ENCODE measurements around the gene PPP3R1.
A peak's percentile ranks its signal among the peaks of the same experiment; 100 is the strongest.

PPP3R1 gene

DNA sequence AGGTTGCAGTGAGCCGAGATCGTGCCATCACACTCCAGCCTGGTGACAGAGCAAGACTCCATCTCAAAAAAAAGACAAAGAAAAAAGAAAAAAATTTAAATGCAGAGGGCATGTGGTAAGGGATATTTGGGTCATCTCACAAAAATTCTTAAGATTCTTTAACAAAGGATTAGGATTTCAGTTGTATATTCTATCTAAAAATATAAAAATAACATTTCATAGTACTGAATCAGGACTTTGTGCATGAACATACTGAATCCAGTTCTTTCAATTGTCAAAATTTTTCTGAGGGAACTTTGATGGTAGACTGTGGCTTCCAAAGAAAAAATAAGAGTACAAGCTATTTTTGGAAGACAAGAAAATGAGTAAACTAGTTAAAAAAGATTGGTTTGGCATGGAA lies 6.5 kb upstream of the PPP3R1 start:
- no peak for DNase-seq (ENCODE audit: low read depth in 2 of 2)

DNA sequence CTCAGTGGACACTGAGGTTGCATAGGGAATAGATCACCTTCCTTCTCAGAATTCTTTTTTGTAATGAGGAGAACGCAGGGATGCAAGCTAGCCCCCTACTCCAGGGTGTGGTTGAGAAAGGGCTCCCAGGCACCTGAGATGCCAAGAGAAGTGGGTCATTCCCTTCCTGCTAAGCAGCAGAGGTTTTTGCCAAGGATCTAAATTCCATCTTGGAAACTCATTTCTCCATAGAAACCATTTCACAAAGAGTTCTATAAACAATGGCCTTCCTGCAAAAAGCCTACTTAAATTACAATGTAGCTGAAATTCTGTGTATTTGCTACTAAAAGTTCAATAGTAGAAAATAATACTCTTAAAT lies 3.7 kb upstream of the PPP3R1 start:
- no peak for DNase-seq (ENCODE audit: low read depth in 2 of 2)

DNA sequence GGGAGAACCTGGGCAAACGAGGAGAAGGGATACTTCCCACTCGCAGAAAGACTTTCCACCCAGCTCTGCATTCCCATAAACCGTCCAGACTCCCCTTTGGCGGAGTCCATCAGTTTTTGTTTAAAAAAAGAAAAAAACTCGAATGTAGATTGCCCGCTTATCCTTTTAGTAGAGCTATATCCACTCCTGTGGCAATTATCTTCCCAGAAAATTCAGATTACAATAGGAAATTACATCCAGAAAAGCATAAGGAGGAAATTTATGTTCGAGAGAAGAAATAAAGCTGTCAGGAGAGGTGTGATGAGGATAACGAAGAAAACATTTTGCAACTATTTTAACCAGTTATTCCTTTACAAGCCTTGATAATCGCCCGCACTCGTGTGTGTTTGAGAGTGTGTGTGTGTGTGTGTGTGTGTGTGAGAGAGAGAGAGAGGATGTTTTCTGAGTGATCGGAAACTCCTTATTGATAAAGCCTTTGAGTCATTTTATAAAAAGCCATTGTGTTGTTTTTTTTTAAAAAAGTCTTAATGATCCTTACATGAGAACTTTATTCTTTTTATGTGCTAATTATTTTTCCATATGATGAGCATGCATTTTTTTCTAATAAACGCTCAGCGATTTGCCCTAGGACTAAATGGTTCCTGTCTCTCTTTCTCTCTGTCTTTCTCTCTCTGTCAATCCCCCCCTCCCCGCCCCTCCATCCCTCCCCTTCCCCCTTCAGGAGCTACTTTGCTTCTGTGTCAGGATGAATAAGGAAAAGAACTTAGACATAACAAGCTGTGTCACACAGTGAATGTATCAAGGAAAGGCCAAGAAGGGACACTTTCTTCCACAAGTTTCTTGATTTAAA lies 1.1 kb upstream of the PPP3R1 start:
- DNase-seq (ENCODE audit: low read depth in 2 of 2), result no peak

DNA sequence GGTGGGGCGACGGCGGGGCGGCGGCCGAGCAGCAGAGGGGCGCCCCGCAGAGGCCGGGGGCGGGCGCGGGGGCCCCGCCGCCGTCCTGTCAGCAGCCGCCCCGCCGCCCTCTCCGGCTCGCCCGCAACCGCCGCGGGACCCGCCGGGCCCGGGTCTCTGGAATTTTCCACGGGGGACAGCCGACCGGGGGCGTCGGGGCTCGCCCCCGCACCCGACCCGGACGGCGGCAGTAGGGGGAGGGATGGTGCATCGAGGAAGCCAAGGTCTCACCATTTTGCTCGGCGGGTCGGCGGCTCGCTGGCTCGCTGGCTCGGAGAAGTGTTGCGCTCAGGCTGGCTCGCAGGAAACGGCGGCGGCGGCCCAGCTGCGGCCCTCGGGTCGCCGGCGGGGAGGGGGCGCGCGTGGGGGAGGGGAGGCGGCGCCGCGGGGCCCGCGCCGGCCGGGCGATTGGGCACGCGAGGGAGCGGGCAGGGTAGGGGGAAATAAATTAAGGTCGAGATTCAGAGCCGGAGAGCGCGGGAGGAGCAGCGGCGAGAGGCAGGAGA lies 405 bp downstream of the PPP3R1 start:
- peak; percentile 8 to 52 for DNase-seq (ENCODE audit: low read depth in 2 of 2)

DNA sequence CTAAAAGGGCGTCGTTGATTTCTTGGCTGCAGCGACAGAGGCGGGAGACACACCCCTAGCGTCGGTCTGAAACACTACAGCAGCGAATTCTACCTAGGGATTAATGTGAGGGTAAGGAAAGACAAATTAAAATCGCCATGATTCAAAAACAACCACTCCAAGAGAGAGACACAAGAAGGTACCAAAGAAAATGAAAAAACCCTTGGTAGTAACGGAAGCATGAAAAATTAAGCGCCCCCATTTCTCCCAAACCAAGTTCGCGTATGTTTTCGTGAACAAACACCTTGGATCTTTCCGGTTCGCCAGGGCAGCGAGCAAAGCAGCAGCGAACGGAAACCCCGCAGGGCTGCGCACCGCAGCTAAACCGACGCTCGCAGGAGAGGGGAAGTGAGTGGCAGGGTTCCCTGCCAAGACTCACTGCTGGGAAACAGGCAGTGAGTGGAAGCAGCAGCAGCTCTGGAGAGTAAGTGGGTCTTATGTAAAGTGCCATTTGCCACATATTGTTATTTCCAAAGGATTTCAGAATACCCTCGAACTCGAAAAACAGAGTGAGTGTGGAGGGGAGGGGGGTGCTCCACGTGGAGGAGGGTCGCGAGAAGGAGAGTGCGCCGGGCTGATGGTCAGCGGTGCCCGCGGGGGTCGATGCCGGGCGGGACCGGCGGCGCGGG lies 1.0 kb downstream of the PPP3R1 start:
- peak; percentile 66 to 72 for DNase-seq (ENCODE audit: low read depth in 2 of 2)

DNA sequence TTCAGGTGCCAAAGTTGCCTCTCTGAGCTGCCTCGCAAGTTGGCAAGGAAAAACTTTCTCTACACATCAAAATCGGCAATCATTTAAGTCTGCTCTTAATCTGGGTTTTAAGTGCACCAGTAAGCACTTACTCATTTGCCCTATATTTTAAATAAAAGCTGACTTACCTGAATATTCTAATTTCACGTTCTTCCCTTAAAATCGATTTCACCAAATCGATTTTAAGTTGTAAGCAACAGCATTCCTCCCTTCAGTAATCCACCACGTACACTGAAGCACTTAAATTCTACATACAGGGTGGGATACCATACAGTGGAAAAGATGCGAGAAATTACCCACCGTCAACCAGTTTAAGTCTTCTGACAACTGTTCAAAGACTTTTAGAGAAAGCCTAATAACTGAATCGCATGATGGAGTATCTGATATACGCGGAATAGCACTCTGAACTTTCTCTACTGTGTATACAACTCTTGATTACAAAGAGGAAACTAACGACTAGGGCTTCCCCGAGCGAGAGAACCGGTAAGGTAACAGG lies 1.6 kb downstream of the PPP3R1 start:
- DNase-seq (ENCODE audit: low read depth in 2 of 2), result no peak

DNA sequence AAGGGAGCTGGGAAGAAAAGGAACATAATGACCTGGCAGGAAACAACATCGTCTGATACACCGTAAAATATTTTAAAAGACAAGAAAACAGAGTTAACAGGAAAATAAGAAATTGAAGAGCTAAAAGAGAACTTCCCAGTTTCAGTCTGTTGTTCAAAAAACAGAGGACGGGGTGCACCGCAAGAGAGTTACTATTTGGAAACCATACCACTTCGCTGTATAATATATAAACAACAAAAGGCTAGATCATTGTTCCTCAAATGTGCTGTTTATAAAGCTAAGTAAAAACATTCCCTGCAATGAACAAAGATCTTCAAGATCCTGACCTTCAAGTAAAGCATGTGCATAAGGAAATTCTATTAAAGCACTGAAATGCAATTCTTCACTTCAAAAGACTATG lies 2.1 kb downstream of the PPP3R1 start:
- DNase-seq (ENCODE audit: low read depth in 2 of 2), result no peak

DNA sequence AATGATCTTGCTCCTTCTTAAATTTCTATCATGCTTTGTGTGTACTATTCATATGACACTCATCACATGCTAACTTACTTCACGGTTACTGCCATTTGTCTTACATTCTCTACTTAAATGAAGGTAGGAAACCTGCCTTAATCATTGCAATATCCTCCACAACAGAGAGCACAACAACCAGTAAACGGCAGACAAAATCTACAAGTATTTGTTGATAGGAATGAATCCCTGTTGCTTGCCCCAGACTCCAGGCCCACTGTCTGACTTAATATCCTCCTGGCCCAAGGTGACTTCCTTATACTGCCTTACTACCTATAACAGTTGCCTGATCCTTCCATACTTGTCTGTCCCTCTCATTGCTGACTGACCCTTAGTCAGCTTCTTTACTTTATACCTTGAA lies 3.5 kb downstream of the PPP3R1 start:
- no peak for DNase-seq (ENCODE audit: low read depth in 2 of 2)

DNA sequence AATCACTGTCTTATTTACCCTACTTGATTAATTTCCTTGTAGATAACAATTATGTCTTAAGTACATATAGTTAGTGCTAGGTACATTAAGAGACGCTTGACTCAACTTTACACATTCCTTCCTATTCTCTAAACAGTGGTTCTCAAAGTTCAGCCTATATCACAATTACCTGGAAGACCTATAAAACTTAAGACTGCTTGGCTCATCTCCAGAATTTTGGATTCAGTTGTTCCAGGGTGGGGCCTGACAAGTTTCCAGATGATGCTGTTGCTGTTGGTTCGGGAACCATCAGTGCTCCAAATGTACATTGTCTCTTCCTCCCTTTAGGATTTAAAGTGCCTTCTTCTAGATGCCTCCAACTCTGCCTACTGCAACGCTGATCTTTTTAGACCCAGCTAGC lies 4.0 kb downstream of the PPP3R1 start:
- DNase-seq (ENCODE audit: low read depth in 2 of 2), result no peak

DNA sequence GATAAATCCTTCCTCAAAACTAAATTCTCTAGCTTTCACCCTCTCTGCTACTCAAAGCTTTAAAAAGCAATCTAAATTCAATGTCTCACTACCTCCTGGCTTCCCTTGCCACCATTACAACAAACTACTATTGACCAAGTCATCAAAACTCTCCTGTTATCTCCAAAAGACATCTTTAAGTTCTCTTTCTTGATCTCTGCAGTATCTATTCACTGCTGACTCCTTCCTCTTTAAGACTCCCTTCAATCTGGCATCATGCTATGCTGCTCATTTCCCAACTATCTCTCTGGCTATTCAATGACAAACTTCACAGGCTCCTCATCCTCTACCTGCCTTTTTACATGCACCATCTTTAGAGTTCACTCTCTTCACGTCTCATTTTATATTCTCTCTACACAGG lies 5.9 kb downstream of the PPP3R1 start:
- no peak for DNase-seq (ENCODE audit: low read depth in 2 of 2)

DNA sequence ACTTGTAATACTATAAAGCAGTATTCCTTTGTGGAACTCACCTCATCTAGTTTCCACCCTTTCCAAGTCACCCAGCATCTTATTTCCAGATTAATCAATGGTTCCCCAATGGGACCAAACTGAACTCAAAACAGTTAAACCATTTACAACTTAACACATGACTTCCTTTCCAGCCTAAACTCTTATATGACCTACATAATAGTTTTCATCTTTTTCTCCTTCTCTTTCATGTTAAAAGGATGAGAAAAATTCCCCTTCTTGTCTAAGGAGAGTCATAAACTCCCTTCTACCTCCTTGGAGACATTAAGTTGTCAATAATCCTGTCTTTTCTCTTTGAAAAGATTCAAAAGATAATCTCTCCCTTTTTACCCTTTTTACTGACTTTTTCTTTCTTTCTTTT lies 6.7 kb downstream of the PPP3R1 start:
- no peak for DNase-seq (ENCODE audit: low read depth in 2 of 2)

DNA sequence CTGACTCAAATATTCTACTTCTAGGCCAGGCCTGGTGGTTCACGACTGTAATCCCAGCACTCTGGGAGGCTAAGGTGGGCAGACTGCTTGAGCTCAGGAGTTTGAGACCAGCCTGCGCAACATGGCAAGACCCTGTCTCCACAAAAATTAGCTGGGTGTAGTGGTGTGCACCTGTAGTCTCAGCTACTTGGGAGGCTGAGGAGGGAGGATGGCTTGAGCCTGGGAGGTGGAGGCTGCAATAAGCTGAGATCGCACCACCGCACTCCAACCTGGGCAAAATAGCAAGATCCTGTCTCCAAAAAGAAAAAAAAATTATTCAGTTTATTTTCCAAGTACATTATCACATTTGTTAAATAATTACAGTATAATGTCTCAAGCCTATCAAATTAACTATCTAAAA lies 7.3 kb downstream of the PPP3R1 start:
- DNase-seq (ENCODE audit: low read depth in 2 of 2), result no peak

DNA sequence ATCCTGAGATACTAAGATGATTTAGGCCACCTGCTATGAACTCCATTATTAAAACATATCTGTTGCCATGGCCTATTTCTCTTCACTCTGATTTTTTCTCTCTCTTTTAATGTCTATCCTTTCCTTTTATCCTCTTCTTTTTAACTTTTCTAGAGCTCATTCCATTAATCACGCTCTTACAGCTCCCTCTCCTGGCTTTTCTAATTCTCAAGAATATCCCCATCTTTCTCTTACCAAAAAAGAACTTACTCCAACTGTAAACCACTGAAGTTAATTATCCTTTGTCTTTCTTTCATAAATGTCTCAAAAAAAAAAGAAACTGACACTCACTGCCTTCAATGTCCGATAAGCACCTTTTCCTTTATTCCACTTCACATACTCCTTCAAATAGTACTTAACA lies 7.9 kb downstream of the PPP3R1 start:
- no peak for DNase-seq (ENCODE audit: low read depth in 2 of 2)

DNA sequence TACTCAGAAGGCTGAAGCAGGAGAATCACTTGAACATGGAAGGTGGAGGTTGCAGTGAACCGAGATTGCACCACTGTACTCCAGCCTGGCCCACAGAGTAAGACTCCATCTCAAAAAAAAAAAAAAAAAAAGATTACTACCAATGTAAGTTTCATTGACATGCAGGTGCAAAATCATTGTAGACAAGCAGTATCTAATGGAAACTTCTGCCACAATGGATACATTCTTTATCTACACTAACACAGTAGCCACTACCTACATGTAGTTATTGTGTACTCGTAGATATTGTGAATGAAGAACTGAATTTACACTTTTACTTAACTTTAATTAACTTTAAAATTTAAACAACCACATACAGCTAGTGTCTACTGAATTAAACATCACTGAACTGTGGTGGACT lies 10.6 kb downstream of the PPP3R1 start:
- DNase-seq (ENCODE audit: low read depth in 2 of 2), result no peak

DNA sequence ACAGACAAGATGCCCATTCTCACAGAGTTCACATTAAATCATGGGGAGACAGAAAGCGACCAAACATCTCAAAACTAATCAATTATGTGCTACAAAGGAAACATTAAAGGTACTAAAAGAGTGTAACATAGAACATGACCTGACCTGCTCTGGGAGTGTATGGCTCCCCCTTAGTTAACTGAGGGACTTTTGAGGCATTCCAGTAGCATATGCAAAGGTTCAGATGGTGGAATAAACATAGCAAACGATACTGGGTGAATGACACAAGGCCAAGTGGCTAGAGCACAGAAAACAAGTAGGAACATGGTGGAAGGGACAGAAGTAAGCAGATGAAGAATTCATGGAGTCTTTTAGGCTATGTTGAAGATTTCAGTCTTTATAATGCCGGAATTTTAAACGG lies 11.9 kb downstream of the PPP3R1 start:
- DNase-seq (ENCODE audit: low read depth in 2 of 2), result no peak

DNA sequence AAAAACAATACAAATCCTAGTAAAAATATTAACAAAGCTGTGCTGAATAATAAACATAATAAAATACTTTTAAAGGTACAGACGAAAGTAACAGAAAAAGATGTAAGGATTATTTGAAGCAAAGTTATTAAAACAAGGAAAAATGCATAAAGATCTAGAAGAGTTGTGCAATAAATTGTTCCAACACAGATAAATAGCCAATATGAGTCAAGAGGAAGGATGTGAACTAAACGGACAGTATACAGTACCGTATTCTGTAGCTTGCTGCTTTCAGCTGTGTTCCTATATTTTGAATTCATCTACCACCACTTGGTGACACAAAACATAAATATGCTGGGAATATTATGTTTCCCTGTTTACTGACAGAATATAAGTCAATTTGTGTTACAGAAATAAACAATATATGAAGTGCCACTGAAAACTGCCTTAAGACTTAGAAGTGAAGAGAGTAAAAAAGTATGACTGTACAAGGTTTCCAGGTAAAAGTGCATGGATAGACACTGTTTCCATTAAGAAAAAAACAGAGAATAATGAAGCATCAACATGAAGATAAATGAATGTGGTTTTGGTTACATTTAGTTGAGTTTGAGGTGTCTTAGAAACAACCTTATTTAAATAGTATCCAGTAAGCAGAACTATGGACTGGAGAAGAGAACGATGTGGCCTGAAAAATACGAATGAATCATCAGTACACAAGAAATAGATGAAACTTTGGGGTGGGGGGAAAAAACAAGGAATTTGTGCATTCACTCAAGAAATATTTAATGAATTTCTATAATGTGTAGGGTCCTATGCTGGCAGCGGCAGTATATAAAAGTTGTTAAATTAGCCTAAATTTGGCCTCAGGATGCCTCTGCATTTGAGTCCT lies 13.1 kb downstream of the PPP3R1 start:
- DNase-seq (ENCODE audit: low read depth in 2 of 2), result no peak

DNA sequence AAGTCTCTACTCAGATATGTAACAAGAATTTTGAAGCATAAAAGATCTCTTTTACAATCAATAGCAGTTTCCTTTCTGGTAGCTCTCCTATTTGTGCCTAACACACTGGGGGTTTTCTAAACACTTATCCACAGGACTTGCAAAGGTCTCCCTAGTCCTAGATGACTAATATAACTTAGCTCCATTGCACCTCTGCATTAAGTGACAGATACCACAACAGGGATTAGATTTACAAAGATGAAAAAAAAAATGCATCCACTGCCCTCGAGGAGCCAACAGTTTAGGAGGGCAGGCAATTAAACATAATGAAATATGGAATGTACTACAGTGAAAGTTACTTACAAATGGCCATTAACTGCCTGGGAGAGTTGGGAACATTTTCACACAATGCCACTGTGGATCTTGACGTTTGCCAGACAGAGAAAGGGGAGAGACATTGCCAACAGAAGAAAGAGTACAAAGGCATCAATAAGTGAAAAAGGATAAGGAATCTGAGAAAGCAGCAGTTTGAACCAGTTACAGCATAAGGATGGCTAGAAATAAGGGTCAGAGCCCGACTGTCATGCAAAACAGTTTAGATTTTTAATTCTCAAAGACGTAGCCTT lies 14.3 kb downstream of the PPP3R1 start:
- no peak for DNase-seq (ENCODE audit: low read depth in 2 of 2)

DNA sequence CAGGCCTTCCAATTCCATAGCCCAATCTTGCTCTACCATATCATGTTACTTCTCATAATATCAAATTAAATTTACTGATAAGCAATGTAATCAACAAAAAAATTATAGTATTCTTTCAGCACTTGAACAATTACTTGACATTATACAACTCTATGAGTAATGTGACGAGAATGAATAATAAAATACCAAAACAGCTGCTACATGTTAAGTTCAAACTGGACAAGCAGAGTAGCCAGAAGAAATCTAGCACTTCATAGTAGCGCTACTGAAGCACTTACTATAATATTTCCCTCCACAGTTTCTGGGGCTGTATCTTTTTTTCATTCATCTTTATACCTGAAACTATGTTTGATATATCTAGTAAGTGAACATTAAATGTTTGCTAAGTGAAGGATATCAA lies 14.9 kb downstream of the PPP3R1 start:
- DNase-seq (ENCODE audit: low read depth in 2 of 2), result no peak

DNA sequence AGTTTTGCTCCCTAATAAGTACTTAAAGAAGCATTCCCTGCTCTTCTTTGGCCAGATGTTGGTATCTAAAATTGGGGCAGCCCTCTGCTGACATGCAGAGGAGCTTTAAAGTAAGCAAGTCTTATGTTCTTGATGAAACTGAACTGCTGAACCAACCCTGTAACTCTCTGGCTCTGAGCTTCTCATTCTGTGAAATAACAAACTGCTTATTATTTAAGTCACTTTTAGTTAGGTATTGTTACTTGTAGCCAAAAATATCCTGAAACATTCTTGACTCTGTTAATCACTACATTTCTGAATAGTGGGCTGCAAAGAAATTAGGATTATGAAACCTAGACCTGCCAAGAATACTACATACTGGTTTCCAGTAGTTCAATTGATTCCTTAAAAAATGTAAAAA lies 15.5 kb downstream of the PPP3R1 start:
- DNase-seq (ENCODE audit: low read depth in 2 of 2), result no peak

DNA sequence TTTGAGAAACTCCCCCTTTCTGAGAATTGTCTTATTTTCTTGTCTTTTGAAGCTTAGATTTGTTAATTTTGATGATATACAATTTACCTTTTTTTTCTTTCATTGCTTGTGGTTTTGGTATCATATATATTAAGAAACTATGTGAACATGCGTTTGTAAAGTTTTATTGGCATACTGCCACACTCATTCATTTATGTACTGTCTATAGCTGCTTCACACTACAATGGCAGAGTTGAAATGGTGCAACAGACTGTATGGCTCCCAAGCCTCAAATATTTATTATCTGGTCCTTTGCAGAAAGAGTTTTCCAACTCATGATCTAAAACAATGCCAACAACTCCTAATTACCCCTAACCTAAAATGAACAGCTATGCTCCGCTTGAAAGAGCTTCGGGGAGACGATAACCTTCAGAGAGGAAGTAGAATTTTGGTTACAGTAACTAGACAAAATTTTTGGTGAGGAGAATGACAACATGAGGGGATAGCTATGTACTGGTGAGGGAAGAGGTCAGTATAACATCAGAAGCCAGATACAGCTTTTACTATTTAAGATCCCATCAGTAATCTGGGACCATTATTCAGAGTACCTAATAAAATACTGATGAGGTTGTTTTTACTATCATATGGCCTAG lies 16.1 kb downstream of the PPP3R1 start:
- no peak for DNase-seq (ENCODE audit: low read depth in 2 of 2)

DNA sequence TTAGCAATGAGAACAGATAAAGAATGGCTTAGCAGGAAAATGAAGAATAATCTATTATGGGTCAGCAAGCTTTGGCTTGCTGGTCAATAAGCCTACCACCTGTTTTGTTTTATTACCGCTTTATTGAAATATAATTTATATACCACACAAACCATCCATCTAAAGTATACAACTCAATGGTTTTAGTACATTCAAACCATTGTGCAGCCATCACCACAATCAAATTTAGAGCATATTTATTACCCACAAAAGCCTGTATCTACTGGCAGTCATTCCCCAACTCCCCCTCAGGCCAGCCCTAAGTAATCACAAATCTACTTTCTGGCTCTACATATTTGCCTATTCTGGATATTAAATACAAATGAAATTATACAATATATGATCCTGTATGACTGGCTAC lies 17.2 kb downstream of the PPP3R1 start:
- no peak for DNase-seq (ENCODE audit: low read depth in 2 of 2)

Measured in stimulated activated CD8-positive, alpha-beta memory T cell treated with anti-CD3 and anti-CD28 coated beads, Interleukin-7, amount 100 ng/mL, for 4 hours (primary cell).